ENCODE results near the gene TUBAL3.
"Not testable (repeated sequence)": the region's sequence is repeated elsewhere in the genome, so short reads cannot be mapped to it uniquely, and the experiment has no call there.

Gene TUBAL3

DNA sequence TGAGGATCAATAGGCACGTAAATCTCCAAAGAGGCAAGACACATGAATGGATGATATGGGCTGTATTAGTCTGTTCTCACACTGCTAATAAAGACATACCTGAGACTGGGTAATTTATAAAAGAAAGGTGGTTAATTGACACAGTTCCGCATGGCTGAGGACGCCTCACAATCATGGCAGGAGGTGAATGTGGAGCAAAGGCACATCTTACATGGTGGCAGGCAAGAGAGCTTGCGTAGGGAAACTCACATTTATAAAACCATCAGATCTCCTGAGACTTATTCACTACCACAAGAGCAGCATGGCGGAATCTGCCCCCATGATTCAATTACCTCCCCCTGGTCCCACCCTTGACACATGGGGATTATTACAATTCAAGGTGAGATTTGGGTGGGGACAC lies 25.4 kb downstream of the TUBAL3 start:
- not testable (repeated sequence) for DNase-seq (ENCODE audit: low spot score)

DNA sequence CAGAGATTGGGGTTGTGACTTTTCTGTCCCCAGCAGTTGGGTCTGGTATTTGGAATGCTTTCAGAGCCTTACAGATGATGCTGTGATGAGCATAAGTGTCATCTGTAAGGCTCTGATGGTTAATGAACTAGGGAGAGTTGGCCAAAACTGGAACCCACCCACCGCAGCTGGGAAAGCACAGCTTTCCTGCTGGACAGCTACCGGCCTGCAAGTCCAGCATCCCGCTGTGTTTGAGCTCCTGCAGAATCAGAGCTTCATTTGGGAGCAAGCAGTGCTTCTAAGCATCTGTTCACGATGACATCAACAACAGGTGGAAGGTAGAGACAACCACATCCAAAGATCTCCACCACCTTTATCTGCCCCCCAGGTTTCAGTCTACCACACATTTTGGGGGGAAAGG lies 28.2 kb downstream of the TUBAL3 start:
- no peak for DNase-seq (ENCODE audit: low spot score)

DNA sequence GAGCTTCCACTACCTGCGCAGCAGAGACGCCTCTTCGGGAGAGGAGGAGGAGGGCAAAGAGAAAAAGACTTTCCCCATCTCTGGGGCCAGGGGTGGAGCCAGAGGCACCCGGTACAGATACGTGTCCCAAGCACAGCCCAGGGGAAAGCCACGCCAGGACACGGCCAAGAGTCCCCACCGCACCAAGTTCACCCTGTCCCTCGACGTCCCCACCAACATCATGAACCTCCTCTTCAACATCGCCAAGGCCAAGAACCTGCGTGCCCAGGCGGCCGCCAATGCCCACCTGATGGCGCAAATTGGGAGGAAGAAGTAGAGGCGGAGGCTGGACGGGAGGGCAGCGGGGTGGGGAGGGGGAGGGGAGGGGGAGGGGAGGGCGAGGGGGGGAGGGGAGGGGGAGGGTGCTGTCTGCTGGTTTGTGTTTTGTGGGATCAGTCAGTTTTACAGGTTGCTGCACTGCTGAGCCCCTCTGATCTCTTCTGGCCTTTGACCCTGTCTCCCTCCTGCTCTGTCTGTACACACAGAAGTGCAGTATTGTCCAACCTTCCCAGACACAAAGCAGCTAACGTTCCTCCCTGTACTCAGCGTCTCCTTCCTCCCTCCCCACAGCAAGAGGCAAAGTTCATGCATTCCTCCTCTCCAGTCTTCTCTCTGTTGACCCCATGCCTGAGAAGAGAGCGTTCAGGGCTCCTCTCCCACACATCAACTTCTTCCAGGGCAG lies 30.6 kb downstream of the TUBAL3 start:
- DNase-seq (ENCODE audit: low spot score), result no peak

DNA sequence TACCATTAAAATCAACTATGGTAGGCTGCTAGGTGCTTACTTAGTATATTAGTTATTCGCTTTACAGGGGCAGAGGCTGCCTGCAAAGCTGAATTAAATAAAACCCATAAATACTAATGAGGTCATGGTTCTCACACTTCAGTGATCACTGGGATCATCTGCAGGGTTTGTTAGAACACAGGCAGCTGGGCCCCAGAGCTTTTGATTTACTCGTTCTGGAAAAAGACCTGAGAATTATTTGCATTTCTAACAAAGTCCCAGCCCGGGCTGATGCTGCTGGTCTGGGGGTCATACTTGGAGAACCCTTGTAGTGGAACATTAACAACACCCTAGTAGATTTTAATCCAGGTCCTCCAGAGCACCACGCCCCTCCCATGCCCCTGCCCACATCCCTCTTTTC lies 31.3 kb downstream of the TUBAL3 start:
- no peak for DNase-seq (ENCODE audit: low spot score)

DNA sequence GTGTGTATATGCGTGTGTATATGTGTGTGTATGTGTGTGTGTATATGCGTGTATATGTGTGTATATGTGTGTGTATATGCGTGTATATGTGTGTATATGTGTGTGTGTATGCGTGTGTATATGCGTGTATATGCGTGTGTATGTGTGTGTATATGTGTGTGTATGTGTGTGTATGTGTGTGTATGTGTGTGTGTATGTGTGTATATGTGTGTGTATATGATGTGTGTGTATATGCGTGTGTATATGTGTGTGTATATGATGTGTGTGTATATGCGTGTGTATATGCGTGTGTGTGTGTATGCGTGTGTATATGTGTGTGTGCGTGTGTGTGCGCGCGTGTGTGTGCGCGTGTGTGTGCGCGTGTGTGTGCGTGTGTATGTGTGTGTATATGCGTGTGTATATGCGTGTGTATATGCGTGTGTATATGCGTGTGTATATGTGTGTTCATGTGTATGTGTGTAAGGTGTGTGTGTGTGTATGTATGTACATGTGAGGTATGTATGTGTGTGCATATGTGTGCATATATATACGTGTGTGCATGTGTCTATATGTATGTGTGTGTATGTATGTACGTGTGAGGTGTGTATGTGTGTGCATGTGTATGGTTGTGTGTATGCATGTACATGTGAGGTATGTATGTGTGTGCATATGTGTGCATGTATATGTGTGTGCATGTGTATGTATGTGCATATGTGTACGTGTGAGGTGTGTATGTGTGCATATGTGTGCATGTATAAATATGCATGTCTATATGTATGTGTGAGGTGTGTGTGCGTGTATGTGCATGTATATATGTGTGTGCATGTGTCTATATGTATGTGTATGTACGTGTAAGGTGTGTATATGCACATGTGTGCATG lies 33.9 kb downstream of the TUBAL3 start:
- DNase-seq (ENCODE audit: low spot score), result no peak

DNA sequence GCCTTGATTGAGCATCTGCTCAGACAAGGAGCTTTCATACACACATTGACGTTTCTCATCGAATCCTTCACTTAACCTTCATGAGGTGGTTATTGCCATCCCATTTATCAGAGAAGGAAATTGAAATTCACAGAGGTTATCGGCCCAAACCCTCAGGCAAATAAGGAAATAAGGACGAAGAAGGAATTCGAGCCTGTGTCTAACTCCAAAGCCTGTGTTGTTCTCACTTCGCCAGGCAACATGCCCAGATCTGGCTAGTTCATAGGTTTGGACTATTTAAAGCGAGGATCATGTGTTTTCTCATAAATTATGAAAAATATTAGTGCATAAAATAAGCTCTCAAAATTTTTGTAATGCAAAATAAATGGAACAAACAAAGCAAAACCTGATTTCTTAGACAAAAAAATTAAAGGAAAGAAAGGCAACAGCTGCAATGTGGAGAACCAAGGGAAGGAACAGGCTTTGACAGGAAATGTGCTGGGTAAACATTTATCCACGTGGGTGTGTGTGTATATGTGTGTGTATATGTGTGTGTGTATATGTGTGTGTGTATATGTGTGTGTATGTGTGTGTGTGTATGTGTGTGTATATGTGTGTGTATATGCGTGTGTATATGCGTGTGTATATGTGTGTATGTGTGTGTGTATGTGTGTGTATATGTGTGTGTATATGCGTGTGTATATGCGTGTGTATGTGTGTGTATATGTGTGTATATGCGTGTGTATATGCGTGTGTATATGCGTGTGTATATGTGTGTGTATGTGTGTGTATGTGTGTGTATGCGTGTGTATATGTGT lies 35.1 kb downstream of the TUBAL3 start:
- DNase-seq (ENCODE audit: low spot score), result no peak

DNA sequence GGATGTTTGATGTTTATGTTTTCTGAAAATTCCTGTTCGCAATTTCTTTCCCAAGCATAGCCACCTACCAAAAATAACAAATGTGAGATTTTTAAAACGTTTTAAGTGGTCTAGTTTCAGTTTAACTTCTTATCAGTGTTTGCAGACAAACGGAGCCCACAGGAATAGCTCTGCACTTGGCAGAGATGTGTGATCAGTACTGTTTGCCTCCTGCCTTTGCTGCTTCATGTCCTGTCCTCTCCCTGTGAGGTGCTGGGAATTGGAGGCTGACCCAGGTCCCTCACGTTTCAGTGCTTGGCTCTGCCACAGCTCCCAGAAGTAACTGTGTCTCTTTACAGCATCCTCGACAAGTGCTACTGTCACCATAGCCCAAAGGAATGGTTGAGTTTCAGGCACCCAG lies 38.7 kb downstream of the TUBAL3 start:
- no peak for DNase-seq (ENCODE audit: low spot score)

DNA sequence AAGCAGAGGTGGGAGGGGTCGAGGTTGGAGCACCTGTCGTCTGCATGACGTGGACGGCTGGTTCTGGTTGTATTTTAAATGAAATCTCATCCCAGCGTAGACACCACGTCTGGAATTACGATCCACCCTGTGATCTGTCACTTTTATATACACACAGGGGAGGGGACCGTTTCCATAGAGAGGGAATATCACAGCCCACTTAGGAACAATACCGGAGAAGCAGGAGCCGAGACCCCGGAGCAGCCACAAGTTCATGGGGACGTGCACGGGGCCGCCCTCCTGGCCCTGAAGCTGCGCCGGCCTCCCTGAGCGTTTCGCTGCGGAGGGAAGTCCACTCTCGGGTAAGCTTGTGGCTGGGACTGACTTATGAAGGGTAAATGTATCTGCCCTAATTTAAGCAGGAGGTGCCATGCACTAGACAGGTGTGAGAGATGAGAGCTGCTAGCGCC lies 39.7 kb downstream of the TUBAL3 start, which contains the start of gene UCN3:
Gene UCN3, plus strand, starts transcription at position 77 of the 449 bp plus-strand sequence. CDS start 8,755 bp downstream, outside the sequence.
- no peak for DNase-seq (ENCODE audit: low spot score)

DNA sequence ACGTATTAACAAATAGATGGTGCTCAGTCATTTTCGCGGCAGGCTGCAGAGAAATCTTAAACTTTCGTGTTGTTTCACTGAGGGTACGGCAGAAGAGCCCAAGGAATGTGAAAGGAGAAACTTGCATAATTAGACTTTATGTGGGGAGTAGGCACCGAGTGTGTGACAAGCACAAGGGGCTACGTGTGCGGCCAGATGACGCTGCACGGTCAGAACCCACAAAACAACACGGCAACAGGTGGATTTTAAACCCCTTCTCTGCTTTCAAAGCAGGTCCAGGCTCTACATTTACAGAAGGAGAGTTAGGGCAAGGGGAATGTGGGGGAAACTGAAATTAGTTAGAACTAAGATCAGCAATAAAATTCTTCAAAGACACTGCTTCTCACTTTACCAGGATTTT lies 40.3 kb downstream of the TUBAL3 start:
- DNase-seq (ENCODE audit: low spot score), result no peak

DNA sequence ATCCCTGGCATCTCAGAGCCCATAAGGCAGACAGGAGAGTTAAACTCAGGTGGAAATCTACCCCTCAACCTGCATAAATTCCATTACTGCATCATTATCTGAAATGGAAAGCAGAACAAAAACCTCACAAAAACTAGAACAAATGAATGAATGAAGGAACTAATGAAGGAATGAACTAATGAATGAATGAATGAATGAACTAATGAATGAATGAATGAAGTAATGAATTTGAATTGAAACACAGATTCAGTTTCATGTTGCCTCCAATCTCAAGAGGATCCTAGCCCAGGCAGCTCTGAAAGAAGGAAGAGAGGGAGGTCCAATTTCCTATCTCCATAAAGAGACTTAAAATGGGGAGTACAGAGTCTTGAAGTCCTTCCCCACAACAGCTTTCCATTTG lies 41.8 kb downstream of the TUBAL3 start:
- DNase-seq (ENCODE audit: low spot score), result no peak

DNA sequence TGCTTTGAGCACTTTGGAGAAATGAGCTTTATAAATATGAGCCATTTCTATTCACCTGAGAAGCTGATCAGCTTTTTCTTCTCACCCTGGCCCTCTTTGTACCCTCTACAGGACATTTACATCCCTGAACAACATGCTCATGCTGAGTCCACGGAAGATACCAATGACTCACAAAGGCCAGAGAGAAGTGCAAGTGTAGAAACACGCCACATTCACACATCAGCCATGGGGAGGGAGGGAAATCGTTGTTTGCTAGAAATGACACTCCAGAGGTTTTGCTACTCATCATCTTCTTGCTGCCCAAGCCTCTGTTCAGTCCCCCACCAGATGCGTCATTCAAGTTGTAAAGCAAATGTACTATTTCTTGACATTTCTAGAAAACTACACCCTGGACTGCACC lies 42.7 kb downstream of the TUBAL3 start:
- DNase-seq (ENCODE audit: low spot score), result no peak

DNA sequence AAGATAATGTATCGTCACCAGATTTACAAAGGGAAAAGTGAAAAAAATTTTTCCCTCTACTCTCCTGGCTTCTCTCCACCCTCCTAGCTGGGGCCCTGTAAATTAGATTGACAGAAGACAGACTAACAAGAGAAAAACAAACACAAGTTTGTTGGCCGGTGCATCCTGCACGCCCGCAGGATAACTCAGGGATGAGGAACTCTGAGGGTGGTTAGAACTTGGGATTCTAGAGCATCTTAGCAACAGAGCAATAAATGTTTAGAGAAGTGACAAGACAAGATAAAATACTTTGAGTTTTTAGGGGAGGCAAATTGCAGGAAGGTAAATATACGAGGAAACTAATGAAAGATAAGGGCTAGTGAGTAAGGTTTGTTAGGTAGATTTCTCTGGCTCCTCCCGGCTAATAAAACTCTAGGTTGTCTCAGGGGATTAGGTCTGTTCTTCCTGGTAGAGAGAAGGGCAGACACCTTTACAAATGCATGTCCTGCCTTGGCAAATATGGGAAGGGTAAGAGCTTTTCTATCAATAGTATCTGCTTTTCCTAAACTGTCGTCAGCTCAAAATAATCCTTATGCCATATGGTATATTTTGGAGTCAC lies 44.2 kb downstream of the TUBAL3 start:
- DNase-seq (ENCODE audit: low spot score), result no peak

DNA sequence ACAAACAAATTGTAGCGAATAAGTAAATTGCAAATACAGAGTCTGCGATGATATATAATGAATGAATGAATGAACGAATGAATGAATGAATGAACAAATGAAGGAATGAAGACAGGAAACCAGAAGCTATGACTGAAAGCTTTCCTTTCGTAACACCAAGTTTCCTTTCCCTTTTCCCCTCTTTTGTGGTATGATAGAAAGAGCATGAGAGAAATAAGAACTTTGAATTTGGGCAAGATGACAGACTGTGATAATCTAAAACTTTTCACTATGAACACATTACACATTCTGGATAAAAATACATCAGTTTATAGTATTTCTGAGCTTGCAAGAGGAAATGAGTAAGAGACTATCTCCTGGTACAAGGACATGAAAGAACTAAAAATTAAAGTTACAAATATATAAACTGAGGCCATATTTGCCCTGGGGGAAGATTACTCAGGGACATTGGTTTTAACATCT lies 48.3 kb downstream of the TUBAL3 start:
- DNase-seq (ENCODE audit: low spot score), result no peak

DNA sequence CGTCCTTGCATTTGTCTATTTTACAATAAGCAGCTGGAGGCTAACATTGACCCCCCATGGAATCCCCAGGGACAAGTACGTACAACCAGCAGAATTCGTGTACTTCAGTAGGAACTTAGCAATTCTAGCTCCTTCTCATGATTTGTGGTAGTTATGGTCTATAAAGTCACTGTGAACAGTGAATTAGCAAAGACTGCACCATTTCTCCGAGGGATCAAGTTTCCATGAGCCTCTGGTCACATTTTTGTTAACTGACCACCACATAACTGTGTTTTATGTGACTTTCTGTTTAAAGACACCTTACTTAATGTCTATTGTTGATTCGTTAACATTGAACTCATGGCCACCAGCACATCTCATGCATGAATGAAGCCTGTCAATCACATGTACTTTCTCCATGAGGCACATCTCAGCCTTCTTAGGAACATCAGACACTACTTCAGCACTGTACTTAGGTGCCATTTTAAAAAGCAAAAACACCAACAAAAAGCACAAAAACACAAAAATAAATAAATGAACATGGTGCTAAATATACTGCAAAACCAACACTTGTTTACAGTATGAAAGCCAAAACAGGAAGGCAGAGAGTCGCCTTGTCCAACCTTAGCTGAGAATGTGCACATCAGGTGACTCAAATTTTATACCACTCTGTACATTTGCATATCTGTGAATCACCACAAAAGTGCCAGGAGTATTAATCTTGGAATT lies 48.9 kb downstream of the TUBAL3 start:
- DNase-seq (ENCODE audit: low spot score), result no peak

DNA sequence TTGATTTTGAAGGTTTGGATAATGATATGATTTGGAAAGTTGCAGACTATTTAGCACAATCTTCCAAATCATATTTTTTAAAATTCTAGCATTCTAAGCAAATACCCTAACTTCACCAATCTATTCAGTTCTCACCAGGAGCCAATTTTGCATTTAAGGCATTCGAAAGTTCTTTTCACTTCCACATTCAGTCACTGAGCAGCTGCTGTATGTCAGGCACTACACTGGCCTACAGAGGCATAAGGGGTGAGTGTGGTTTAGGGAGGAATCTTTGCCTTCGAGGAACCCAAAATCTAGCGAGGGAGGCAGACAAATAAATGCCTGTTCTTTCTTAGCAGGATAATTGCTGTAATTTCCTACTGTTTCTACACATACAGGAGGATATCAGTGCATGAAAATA lies 50.6 kb downstream of the TUBAL3 start:
- DNase-seq (ENCODE audit: low spot score), result no peak

DNA sequence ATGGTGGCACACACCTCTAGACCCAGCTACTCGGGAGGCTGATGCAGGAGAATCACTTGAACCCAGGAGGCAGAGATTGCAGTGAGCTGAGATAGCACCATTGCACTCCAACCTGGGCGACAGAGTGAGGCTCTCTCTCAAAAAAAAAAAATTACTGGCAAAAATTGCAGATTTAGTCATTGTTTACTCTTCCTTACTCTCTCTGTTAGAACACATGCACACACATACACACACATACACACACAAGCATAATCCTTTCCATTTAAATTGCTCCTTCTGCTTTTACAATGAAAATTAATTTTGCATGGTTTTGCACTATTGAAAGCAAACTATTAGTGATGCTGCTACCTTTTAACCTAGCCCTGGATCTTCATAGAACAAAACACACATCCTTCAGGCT lies 55.3 kb downstream of the TUBAL3 start:
- DNase-seq (ENCODE audit: low spot score), result no peak

DNA sequence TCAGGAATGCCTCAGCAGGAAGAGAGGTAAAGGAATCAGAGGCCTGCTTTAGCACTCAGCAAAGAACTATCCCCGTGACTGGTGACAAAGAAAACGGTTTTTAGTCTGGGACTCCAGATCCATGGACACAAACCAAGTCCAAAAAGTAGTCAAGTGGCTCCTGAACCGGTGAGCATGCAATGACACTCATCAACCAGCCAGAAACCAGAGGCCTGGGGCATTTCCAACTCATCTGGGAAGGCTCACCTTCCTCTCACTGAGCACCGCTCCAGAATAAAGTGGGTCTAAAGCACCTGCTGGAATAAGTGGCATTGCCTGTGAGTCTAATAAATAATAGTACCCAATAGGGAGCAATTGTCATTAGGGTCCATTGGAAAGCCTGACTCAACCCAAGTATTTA lies 57.7 kb downstream of the TUBAL3 start:
- no peak for DNase-seq (ENCODE audit: low spot score)

DNA sequence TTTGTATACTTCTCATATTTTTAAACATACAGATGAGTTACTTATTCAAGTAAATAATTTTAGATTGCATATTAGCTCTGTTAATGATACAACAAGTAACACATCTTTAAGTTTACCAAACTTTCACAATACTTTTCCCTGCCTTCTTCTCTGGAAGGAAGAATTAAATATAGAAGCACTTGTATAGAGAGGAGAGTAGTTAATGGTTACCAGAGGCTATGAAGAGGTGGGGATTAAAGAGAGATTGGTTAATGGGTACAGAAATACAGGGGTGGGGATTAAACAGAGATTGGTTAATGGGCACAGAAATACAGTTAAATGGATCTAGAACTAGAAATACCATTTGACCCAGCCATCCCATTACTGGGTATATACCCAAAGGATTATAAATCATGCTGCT lies 59.9 kb downstream of the TUBAL3 start:
- DNase-seq (ENCODE audit: low spot score), result no peak

DNA sequence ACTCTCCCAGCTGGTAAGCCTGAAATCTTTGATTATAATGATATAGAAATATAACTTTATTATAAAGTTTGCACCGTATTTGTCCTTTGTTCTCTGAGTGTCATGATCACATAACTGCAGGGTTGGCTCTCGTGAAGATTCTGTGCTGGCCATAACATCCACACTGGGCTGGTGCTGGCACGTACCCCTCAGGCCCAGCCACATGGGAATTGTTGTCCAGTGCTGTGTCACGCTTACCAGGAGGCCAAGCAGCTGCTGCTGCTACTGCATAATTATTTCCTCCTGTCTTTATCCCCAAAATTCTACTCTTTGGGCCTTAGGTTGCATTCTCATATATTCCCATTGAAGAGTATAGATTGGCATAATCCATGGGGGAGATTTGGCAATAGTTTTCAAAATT lies 60.6 kb downstream of the TUBAL3 start:
- DNase-seq (ENCODE audit: low spot score), result no peak

DNA sequence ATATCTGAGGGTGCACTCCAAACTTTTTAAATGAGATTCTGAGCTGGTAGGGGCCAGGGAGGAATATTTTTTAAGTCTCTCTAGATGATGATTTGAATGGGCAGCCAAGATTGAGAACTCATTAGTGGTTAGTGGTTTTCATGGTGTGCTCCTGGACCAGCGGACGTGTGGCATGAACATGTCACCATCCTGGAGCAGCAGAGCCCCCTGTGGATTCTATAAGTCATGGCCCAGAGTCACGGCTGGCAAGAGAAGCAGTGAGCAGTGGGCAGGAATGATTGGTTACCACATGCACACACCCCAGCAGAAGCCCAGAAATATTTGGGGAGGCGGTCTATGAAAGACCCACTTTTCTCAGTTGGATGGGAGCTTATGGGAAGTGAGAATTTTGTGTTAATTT lies 61.1 kb downstream of the TUBAL3 start:
- DNase-seq (ENCODE audit: low spot score), result no peak
